Measurements from ENCODE around the gene C12orf56. TPM values are rescaled to one million over a fixed set of nuclear protein-coding genes. Genes with fewer than 3 reads are reported as not detected.
"Not testable (repeated sequence)": the region's sequence is repeated elsewhere in the genome, so short reads cannot be mapped to it uniquely, and the experiment has no call there.

Gene C12orf56
- total RNA-seq, 1 experiment from 2014 or later = not detected

- H3K9me2 ChIP-seq (replicated peaks; ENCODE audit: insufficient read depth, low read length) = no peaks in the 10 kb centered on the region
- no peaks in the 10 kb centered on the region for H4K20me1 ChIP-seq (ENCODE audit: insufficient read depth, low read depth, low read length)
- H3K27ac ChIP-seq (ENCODE audit: low read length) = 0 out of 2 replicates have a peak overlapping the region, but pooled peaks have one; percentile 83
- H3K4me3 ChIP-seq (ENCODE audit: low read length) = peak overlapping the region; percentile 53
- peaks cover 55% of the 10 kb centered on the region for H3K79me2 ChIP-seq (ENCODE audit: low read length)
- peak overlapping the region; percentile 81; the same call in 1 of the 2 replicates for H3K9ac ChIP-seq (ENCODE audit: low read length)
- no peaks in the 10 kb centered on the region for H3K27me3 ChIP-seq (ENCODE audit: low read length)
- H3K9me3 ChIP-seq (ENCODE audit: low read length) = no peaks in the 10 kb centered on the region
- H3K4me1 ChIP-seq (ENCODE audit: low read length) = peaks cover 61% of the 10 kb centered on the region
- no peak overlapping the region for H2AFZ ChIP-seq (ENCODE audit: low read length)
- no peaks in the 10 kb centered on the region for H3K36me3 ChIP-seq (ENCODE audit: insufficient read depth, low read length)
- DNase-seq = no peak
- peak overlapping the region; percentile 85 for H3K4me2 ChIP-seq (ENCODE audit: low read depth, low read length, poor library complexity, severe bottlenecking)
These were observed 170.5 kb downstream of the C12orf56 start for GRCh38 chr12:64220046-64220445.

GRCh38 chr12:64219145-64219544, 171.4 kb downstream of the C12orf56 start:
- peaks cover under 1% of the 10 kb centered on the region; the same call in 1 of the 2 replicates for H3K36me3 ChIP-seq (ENCODE audit: insufficient read depth, low read length)
- H3K4me1 ChIP-seq (ENCODE audit: low read length) = peaks cover 56% of the 10 kb centered on the region
- peak overlapping the region; percentile 85 for H3K4me2 ChIP-seq (ENCODE audit: low read depth, low read length, poor library complexity, severe bottlenecking)
- peaks cover 55% of the 10 kb centered on the region for H3K79me2 ChIP-seq (ENCODE audit: low read length)
- DNase-seq = no peak
- H2AFZ ChIP-seq (ENCODE audit: low read length) = no peak overlapping the region
- H3K9ac ChIP-seq (ENCODE audit: low read length) = peak overlapping the region; percentile 28; the same call in 1 of the 2 replicates
- H3K9me2 ChIP-seq (replicated peaks; ENCODE audit: insufficient read depth, low read length) = no peaks in the 10 kb centered on the region
- H3K27ac ChIP-seq (ENCODE audit: low read length) = peak overlapping the region; percentile 56
- no peak overlapping the region for H3K4me3 ChIP-seq (ENCODE audit: low read length)
- no peaks in the 10 kb centered on the region for H3K27me3 ChIP-seq (ENCODE audit: low read length)
- no peaks in the 10 kb centered on the region for H4K20me1 ChIP-seq (ENCODE audit: insufficient read depth, low read depth, low read length)
- H3K9me3 ChIP-seq (ENCODE audit: low read length) = no peaks in the 10 kb centered on the region

DNA sequence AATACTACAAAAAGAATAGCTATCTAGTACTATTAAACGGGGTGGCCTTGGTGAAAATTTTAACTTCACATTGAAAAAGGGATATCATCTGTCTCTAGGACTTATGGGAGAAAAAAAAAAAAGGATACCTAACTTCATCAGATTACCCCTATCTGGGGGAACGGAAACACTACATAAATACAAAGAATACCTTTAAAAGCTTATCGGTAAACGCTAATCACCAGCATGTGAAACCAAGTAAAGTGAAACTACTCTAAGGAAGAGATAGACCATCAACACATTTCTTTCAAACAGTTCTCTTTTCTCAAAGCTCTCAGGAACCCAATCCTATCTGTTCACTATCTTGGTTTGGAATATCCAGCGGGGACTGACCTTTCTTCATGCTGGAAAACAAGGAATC, 172.0 kb downstream of the C12orf56 start:
- DNase-seq = no peak
- H2AFZ ChIP-seq (ENCODE audit: low read length) = no peak overlapping the region
- no peaks in the 10 kb centered on the region for H3K9me2 ChIP-seq (replicated peaks; ENCODE audit: insufficient read depth, low read length)
- H3K4me3 ChIP-seq (ENCODE audit: low read length) = no peak overlapping the region
- peaks cover 50% of the 10 kb centered on the region for H3K4me1 ChIP-seq (ENCODE audit: low read length)
- H3K9me3 ChIP-seq (ENCODE audit: low read length) = no peaks in the 10 kb centered on the region
- H3K79me2 ChIP-seq (ENCODE audit: low read length) = peaks cover 55% of the 10 kb centered on the region
- H3K27me3 ChIP-seq (ENCODE audit: low read length) = no peaks in the 10 kb centered on the region
- peaks cover 6% of the 10 kb centered on the region for H3K36me3 ChIP-seq (ENCODE audit: insufficient read depth, low read length)
- H4K20me1 ChIP-seq (ENCODE audit: insufficient read depth, low read depth, low read length) = no peaks in the 10 kb centered on the region
- H3K4me2 ChIP-seq (ENCODE audit: low read depth, low read length, poor library complexity, severe bottlenecking) = peak overlapping the region; percentile 85
- no peak overlapping the region for H3K9ac ChIP-seq (ENCODE audit: low read length)
- no peak overlapping the region for H3K27ac ChIP-seq (ENCODE audit: low read length)

DNA sequence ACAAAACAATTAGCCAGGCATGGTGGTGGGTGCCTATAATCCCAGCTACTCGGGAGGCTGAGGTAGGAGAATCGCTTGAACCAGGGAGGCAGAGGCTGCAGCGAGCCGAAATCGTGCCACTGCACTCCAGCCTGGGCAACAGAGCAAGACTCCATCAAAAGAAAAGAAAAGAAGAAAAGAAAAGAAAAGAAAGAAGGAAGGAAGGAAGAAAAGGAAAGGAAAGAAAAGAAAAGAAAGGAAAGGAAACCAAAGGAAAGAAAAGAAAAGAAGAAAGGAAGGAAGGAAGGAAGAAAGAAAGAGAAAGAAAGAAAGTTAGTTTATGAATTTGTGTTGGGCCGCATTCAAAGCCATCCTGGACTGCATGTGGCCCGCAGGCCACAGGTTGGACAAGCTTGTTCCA, 172.9 kb downstream of the C12orf56 start:
- H4K20me1 ChIP-seq (ENCODE audit: insufficient read depth, low read depth, low read length); H3K9ac ChIP-seq (ENCODE audit: low read length); H3K27me3 ChIP-seq (ENCODE audit: low read length); H2AFZ ChIP-seq (ENCODE audit: low read length); H3K9me2 ChIP-seq (replicated peaks; ENCODE audit: insufficient read depth, low read length); DNase-seq; H3K27ac ChIP-seq (ENCODE audit: low read length); H3K4me3 ChIP-seq (ENCODE audit: low read length); H3K9me3 ChIP-seq (ENCODE audit: low read length); H3K4me2 ChIP-seq (ENCODE audit: low read depth, low read length, poor library complexity, severe bottlenecking): not testable (repeated sequence)
- Histone ChIP-seq H3K79me2 (ENCODE audit: low read length) (peaks cover 55% of the 10 kb centered on the region), H3K36me3 (ENCODE audit: insufficient read depth, low read length) (peaks cover 12% of the 10 kb centered on the region), H3K4me1 (ENCODE audit: low read length) (peaks cover 41% of the 10 kb centered on the region)

GRCh38 chr12:64216239-64216638, 174.3 kb downstream of the C12orf56 start:
- H3K9me3 ChIP-seq (ENCODE audit: low read length) = no peaks in the 10 kb centered on the region
- H3K4me1 ChIP-seq (ENCODE audit: low read length) = peaks cover 38% of the 10 kb centered on the region
- no peaks in the 10 kb centered on the region for H3K27me3 ChIP-seq (ENCODE audit: low read length)
- no peak overlapping the region for H3K9ac ChIP-seq (ENCODE audit: low read length)
- H3K36me3 ChIP-seq (ENCODE audit: insufficient read depth, low read length) = peaks cover 22% of the 10 kb centered on the region
- no peaks in the 10 kb centered on the region for H4K20me1 ChIP-seq (ENCODE audit: insufficient read depth, low read depth, low read length)
- H3K79me2 ChIP-seq (ENCODE audit: low read length) = peaks cover 52% of the 10 kb centered on the region
- no peak overlapping the region for H3K4me3 ChIP-seq (ENCODE audit: low read length)
- H3K27ac ChIP-seq (ENCODE audit: low read length) = no peak overlapping the region
- no peak for DNase-seq
- no peaks in the 10 kb centered on the region for H3K9me2 ChIP-seq (replicated peaks; ENCODE audit: insufficient read depth, low read length)
- H2AFZ ChIP-seq (ENCODE audit: low read length) = no peak overlapping the region
- H3K4me2 ChIP-seq (ENCODE audit: low read depth, low read length, poor library complexity, severe bottlenecking) = no peak overlapping the region

Small RNA genes within 50 kb of the gene (small RNA-seq; reads per million reads assigned to genes)
- gene RF01210 (0.20 reads per million), gene RNU5A-7P (0.12 reads per million)

Other genes with a start within 250 kb of the C12orf56 start
- 13.0 and 30.7 TPM in 2 replicates for gene KICS2, start 168.5 kb downstream of the C12orf56 start, total RNA-seq (2014; rRNA removed; shearing (Covaris generic); ENCODE audit: low replicate concordance)
- gene XPOT, start 13.6 kb upstream of the C12orf56 start, total RNA-seq (2014; rRNA removed; shearing (Covaris generic); ENCODE audit: low replicate concordance) = 87.3 and 169 TPM in 2 replicates
- 23.9 and 43.8 TPM in 2 replicates for gene TBK1, start 61.4 kb upstream of the C12orf56 start, total RNA-seq (2014; rRNA removed; shearing (Covaris generic); ENCODE audit: low replicate concordance)
- gene RASSF3, start 219.7 kb upstream of the C12orf56 start, total RNA-seq (2014; rRNA removed; shearing (Covaris generic); ENCODE audit: low replicate concordance) = 21.5 and 27.4 TPM in 2 replicates